Cardiac muscle cell (in vitro differentiated cells and primary cell): Measurements from ENCODE around the gene ZNF789. TPM values are rescaled to one million over a fixed set of nuclear protein-coding genes. Genes with fewer than 3 reads are reported as not detected.

Source experiments
- DNase-seq, 2 donors: peaks; one replicate each; pipeline versions ENCODE4 v3.0.0 to v3.0.0-alpha.2; 2010 to 2017; ENCODE audit warnings: low read depth in 1 of 2, low spot score in 1 of 2
- H3K27ac ChIP-seq: fragments of 200-600 bp; sonication (generic); 2 replicates; pipeline ENCODE4 v1.5.1; 2016
- H3K27me3 ChIP-seq: fragments of 200-600 bp; sonication (generic); 2 replicates; pipeline ENCODE4 v1.6.0; 2016; ENCODE audit warnings: control low read depth
- H3K36me3 ChIP-seq: fragments of 200-600 bp; sonication (generic); 2 replicates; pipeline ENCODE4 v1.5.1; 2016; ENCODE audit warnings: control low read depth
- H3K4me1 ChIP-seq: fragments of 200-600 bp; sonication (generic); 2 replicates; pipeline ENCODE4 v1.8.1; 2017; ENCODE audit warnings: low read depth, mild to moderate bottlenecking, mixed run types
- H3K4me3 ChIP-seq: fragments of 200-600 bp; sonication (generic); 2 replicates; pipeline ENCODE4 v1.5.1; 2016; ENCODE audit warnings: mild to moderate bottlenecking
- H3K9me3 ChIP-seq: fragments of 200-600 bp; sonication (generic); 2 replicates; pipeline ENCODE4 v1.5.1; 2017; ENCODE audit warnings: low read depth, mild to moderate bottlenecking, control low read depth
- CTCF ChIP-seq: IDR thresholded peaks from 2 replicates; pipeline ENCODE4 v1.5.1; 2012; ENCODE audit warnings: low read depth, mild to moderate bottlenecking, low read length
- polyA plus RNA-seq: library from polyadenylated mRNA; unstranded; fragments of >200 nt; fragmentation: Nextera tagmentation; extraction: Ambion mirVana; gene quantifications from 2 replicates; pipeline ENCODE4 v1.2.1, GENCODE V29; 2016
- total RNA-seq: library from RNA; depleted of rRNA; stranded (reverse); fragments of >200 nt; gene quantifications from 2 replicates; pipeline ENCODE4 v1.2.3, GENCODE V29; 2016

ZNF789 gene
- total and polyA plus RNA-seq, 2 experiments from 2014 or later = 9.0 to 15.3 TPM

DNA sequence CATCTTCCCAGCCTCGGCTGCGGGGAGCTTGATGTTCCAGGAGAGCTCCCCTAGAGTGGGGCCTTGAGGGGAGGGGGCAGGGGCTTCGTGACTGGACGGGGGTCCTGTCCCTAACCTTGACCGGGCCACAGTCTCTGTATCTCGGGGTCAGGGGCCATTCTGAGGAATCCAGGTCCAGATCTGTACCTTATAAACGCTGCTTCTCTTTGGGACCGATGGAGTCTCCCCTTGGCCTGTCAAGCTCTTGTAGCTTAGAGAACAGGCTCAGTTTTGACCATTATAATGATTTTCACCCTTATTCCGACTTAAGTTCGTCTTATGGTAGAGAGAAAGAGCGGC lies 32.6 kb downstream of the ZNF789 start:
- peak overlapping the region; percentile 87 for H3K27ac ChIP-seq
- no peaks in the 10 kb centered on the region for H3K9me3 ChIP-seq
- peak overlapping the region; percentile 92 for H3K4me3 ChIP-seq
- peak in 1 of 2 donors; percentile 15 for DNase-seq
- no peaks in the 10 kb centered on the region for H3K36me3 ChIP-seq
- no peak for TF ChIP-seq CTCF
- peaks cover 17% of the 10 kb centered on the region for H3K4me1 ChIP-seq
- no peaks in the 10 kb centered on the region for H3K27me3 ChIP-seq

GRCh38 chr7:99514050-99514449 lies 41.4 kb downstream of the ZNF789 start:
- Histone ChIP-seq H3K36me3 (peaks cover 18% of the 10 kb centered on the region), H3K4me1 (no peaks in the 10 kb centered on the region), H3K27me3 (no peaks in the 10 kb centered on the region), H3K4me3 (no peak overlapping the region), H3K9me3 (no peaks in the 10 kb centered on the region), H3K27ac (no peak overlapping the region)
- no peak for TF ChIP-seq CTCF
- peak in 1 of 2 donors; percentile 50 for DNase-seq

DNA sequence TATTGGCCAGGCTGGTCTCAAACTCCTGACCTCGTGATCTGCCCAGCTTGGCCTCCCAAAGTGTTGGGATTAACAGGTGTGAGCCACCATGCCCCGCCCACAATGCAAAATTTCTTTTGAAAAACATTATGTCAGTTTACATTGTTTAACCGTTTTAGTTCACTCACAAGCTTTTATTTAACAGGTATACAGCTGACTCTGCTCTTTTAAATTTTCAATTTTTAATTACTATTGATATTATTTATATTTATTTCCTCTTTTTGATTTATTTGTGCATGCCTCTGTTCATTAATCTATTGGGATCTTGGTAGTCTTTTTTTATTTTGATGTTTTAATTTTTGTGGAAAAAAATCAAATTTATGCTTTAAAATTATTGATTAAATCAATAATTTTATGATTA lies 48.7 kb downstream of the ZNF789 start:
- TF ChIP-seq CTCF = no peak
- Histone ChIP-seq H3K4me1 (no peaks in the 10 kb centered on the region), H3K4me3 (no peak overlapping the region), H3K27ac (no peak overlapping the region), H3K36me3 (peaks cover 14% of the 10 kb centered on the region), H3K9me3 (no peaks in the 10 kb centered on the region), H3K27me3 (no peaks in the 10 kb centered on the region)
- DNase-seq = no peak

DNA sequence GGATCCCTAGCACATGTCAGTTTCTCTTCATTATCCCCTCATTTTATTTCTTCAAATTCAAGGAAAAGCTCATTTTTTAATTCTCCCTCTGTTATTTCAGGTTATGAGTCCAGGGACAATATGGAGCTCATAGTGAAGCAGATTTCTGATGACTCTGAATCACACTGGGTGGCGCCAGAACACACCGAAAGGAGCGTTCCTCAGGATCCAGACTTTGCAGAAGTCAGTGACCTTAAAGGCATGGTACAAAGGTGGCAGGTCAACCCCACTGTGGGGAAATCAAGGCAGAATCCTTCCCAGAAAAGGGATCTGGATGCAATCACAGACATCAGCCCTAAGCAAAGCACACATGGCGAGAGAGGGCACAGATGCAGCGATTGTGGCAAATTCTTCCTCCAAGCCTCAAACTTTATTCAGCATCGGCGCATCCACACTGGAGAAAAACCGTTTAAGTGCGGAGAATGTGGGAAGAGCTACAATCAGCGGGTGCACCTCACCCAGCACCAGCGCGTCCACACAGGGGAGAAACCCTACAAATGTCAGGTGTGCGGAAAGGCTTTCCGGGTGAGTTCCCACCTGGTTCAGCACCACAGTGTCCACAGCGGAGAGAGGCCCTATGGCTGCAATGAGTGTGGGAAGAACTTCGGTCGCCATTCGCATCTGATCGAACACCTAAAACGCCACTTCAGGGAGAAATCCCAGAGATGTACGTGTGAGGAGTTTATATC lies 53.2 kb downstream of the ZNF789 start:
- Histone ChIP-seq H3K4me3 (no peak overlapping the region), H3K27ac (no peak overlapping the region), H3K36me3 (peaks cover 20% of the 10 kb centered on the region), H3K4me1 (no peaks in the 10 kb centered on the region), H3K9me3 (no peaks in the 10 kb centered on the region), H3K27me3 (no peaks in the 10 kb centered on the region)
- TF ChIP-seq CTCF = peak; percentile 19
- peak in 1 of 2 donors; percentile 28 for DNase-seq

- H3K4me1 ChIP-seq = no peaks in the 10 kb centered on the region
- H3K4me3 ChIP-seq = no peak overlapping the region
- H3K27ac ChIP-seq = no peak overlapping the region
- no peak for TF ChIP-seq CTCF
- DNase-seq = no peak
- no peaks in the 10 kb centered on the region for H3K27me3 ChIP-seq
- H3K36me3 ChIP-seq = peaks cover 29% of the 10 kb centered on the region
- H3K9me3 ChIP-seq = peaks cover 6% of the 10 kb centered on the region
Observed at GRCh38 chr7:99531354-99531765, 58.7 kb downstream of the ZNF789 start.

DNA sequence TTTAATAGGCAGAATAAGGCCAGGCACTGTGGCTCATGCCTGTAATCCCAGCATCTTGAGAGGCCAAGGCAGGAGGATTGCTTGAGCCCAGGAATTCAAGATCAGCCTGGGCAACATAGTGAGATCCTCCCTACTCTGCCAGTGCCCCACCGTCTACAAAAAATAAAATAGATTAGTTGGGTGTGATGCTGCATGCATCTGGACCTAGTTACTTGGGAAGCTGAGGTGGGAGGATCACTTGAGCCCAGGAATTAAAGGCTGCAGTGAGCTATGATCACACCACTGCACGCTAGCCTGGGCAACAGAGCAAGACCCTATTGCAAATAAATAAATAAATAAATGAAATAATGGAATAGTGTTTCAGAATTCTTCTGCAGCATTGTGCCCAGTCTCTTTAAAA lies 63.0 kb downstream of the ZNF789 start:
- Histone ChIP-seq H3K27me3 (no peaks in the 10 kb centered on the region), H3K36me3 (peaks cover 19% of the 10 kb centered on the region), H3K27ac (no peak overlapping the region), H3K9me3 (peaks cover 10% of the 10 kb centered on the region), H3K4me1 (no peaks in the 10 kb centered on the region), H3K4me3 (no peak overlapping the region)
- no peak for TF ChIP-seq CTCF
- DNase-seq = no peak
